Fibroblast of the aortic adventitia (primary cell): ENCODE results near the gene ALG14. TPM values are rescaled to one million over a fixed set of nuclear protein-coding genes. Genes with fewer than 3 reads are reported as not detected.

ENCODE experiments used
- DNase-seq: peaks from one replicate; pipeline ENCODE4 v3.0.0-alpha.2; 2010; ENCODE audit warnings: low read depth
- H3K4me3 ChIP-seq: 2 replicates; pipeline ENCODE4 v1.5.1; 2011; ENCODE audit warnings: low read depth, mild to moderate bottlenecking, control low read depth, low read length, moderate library complexity
- CTCF ChIP-seq: IDR thresholded peaks from 2 replicates; pipeline ENCODE4 v1.5.1; 2011; ENCODE audit warnings: mild to moderate bottlenecking, low read length, control low read depth, inconsistent platforms; ENCODE audit not compliant: insufficient read depth
- total RNA-seq: library from RNA; depleted of rRNA; stranded (reverse); fragments of >200 nt; gene quantifications from 2 replicates; pipeline ENCODE4 v1.2.3, GENCODE V29; 2012; ENCODE audit warnings: low replicate concordance

The ALG14 gene
- total RNA-seq, 1 donor = 2.4 TPM

GRCh38 chr1:95043141-95043980, 29.4 kb downstream of the ALG14 start:
- H3K4me3 ChIP-seq = no peak overlapping the region
- peak; percentile 91 for DNase-seq

GRCh38 chr1:95042286-95042685, 30.5 kb downstream of the ALG14 start:
- no peak for TF ChIP-seq CTCF
- peak; percentile 76 for DNase-seq
- H3K4me3 ChIP-seq = peak overlapping the region; percentile 34

More at GRCh38 chr1:95043141-95043980, 29.4 kb downstream of the ALG14 start:
- TF ChIP-seq CTCF = peak; percentile 99

GRCh38 chr1:95041491-95042165, 31.1 kb downstream of the ALG14 start:
- no peak overlapping the region for H3K4me3 ChIP-seq
- TF ChIP-seq CTCF = peak; percentile 91
- DNase-seq = peak; percentile 93

GRCh38 chr1:95040032-95040525, 32.7 kb downstream of the ALG14 start:
- H3K4me3 ChIP-seq = no peak overlapping the region
- no peak for DNase-seq
- no peak for TF ChIP-seq CTCF

GRCh38 chr1:95039360-95040031, 33.3 kb downstream of the ALG14 start:
- no peak for TF ChIP-seq CTCF
- no peak overlapping the region for H3K4me3 ChIP-seq
- no peak for DNase-seq

GRCh38 chr1:95035536-95035935, 37.2 kb downstream of the ALG14 start:
- TF ChIP-seq CTCF = no peak
- no peak overlapping the region for H3K4me3 ChIP-seq
- peak; percentile 93 for DNase-seq
